Measurements from ENCODE around the gene APOL4.

DNA sequence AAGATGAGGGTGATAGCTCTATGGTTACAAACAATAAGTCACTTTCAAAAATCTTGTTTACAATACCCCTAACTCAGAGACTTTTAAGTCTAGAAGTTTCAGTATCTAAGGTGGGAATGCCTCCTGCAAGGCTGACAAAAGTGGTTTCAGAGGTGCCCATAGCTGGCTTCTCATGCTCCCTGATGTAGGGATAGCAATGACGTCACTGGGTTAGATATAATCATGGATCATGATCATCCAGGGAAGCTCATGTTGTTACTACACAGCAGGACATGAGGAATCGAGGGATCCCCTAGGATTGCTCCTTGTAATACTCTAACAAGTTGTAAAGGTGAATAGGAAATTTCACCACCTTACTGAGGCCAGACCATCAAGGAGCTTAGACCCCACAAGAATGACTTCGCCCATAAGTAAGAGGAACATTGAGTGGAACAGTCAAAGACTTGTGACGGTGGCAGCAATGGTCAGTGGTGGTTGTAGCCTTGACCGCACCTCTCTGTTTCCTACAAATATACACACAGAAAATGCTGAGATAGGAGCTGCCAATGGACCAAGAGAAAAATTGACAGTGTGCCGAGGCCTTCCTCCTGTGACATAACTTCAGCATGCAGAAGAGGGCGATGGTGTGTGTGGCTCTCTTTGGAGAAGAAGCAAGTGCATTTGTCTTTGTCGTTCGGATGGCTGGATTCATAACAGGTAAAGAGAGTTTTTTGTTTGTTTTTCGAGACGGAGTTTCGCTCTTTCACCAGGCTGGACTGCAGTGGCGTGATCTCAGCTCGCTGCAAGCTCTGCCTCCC lies 15.6 kb downstream of the APOL4 start:
- TF ChIP-seq NR2C2 (CRISPR knock-in tag; IDR thresholded peaks at IDR 0.05) (no peak), CTCF (IDR thresholded peaks at IDR 0.05) (no peak), ZNF416 (CRISPR knock-in tag; IDR thresholded peaks at IDR 0.05) (no peak), JUN (CRISPR knock-in tag; IDR thresholded peaks at IDR 0.05) (no peak), ETV6 (CRISPR knock-in tag; IDR thresholded peaks at IDR 0.05) (no peak), ESRRA (CRISPR knock-in tag; IDR thresholded peaks at IDR 0.05; ENCODE audit: borderline replicate concordance) (no peak), CDX4 (CRISPR knock-in tag; IDR thresholded peaks at IDR 0.05; ENCODE audit: borderline replicate concordance) (no peak), MAX (CRISPR knock-in tag; IDR thresholded peaks at IDR 0.05) (no peak), MXD4 (CRISPR knock-in tag; IDR thresholded peaks at IDR 0.05; ENCODE audit: borderline replicate concordance) (no peak)

Measured in WTC11 (cell line).